ENCODE results near the gene MAD1L1. TPM values are rescaled to one million over a fixed set of nuclear protein-coding genes. Genes with fewer than 3 reads are reported as not detected.
A peak's percentile ranks its signal among the peaks of the same experiment; 100 is the strongest.

MAD1L1 gene
- total and polyA plus RNA-seq, 2 donors (not counting 3 experiments of a cell fraction or from before 2014, with no cell fraction given) = 34.1 to 42.3 TPM

GRCh38 chr7:2175514-2175913 lies 57.2 kb downstream of the MAD1L1 start:
- Histone ChIP-seq H4K20me1 (replicated peaks; ENCODE audit: control insufficient read depth, extremely low read depth, insufficient read depth, low read length) (no peaks in the 10 kb centered on the region), H3K4me3 (replicated peaks in 1 of 3; ENCODE audit: insufficient read depth in 1 of 3, low read depth in 1 of 3, low read length in 3 of 3) (no peak overlapping the region), H3K27me3 (ENCODE audit: control insufficient read depth in 2 of 2, insufficient read depth in 2 of 2, low read length in 2 of 2) (no peaks in the 10 kb centered on the region), H3K4me1 (ENCODE audit: control insufficient read depth, extremely low read depth, insufficient read depth, low read length) (no peaks in the 10 kb centered on the region), H2AFZ (ENCODE audit: low read depth, low read length) (no peak overlapping the region), H3K9me3 (replicated peaks; ENCODE audit: control insufficient read depth, insufficient read depth, low read length) (no peaks in the 10 kb centered on the region), H3K27ac (ENCODE audit: insufficient read depth, low read depth, low read length) (no peak overlapping the region), H3K9ac (replicated peaks; ENCODE audit: extremely low read depth, insufficient read depth, low read length) (no peak overlapping the region), H3K79me2 (ENCODE audit: control insufficient read depth, insufficient read depth, low read length) (no peaks in the 10 kb centered on the region), H3K4me2 (ENCODE audit: insufficient read depth, low read length) (no peak overlapping the region), H3K9me1 (replicated peaks; ENCODE audit: control insufficient read depth, extremely low read depth, insufficient read depth, low read length) (no peaks in the 10 kb centered on the region), H3K36me3 (ENCODE audit: control insufficient read depth in 2 of 2, extremely low read depth in 1 of 2, insufficient read depth in 2 of 2, low read length in 2 of 2) (peaks cover 0 to 3% of the 10 kb centered on the region in 2 experiments)
- DNase-seq (ENCODE audit: low read depth, low spot score) = peak; percentile 23
- no peak for TF ChIP-seq FOS (IDR thresholded peaks at IDR 0.05; ENCODE audit: borderline replicate concordance, insufficient read depth, low read length)
- TF ChIP-seq POLR2AphosphoS5 (IDR thresholded peaks at IDR 0.05; ENCODE audit: insufficient read depth, low read depth, low read length) = no peak
- no peak for TF ChIP-seq MYC (IDR thresholded peaks at IDR 0.05; ENCODE audit: low read depth, low read length)
- TF ChIP-seq POLR2A (IDR thresholded peaks at IDR 0.05; ENCODE audit: low read depth, low read length) = no peak
- no peak for TF ChIP-seq JUN (IDR thresholded peaks at IDR 0.05; ENCODE audit: borderline replicate concordance, insufficient read depth, insufficient read length, low read depth)
- no peak for TF ChIP-seq MAX (IDR thresholded peaks at IDR 0.05; ENCODE audit: insufficient read depth, insufficient read length)
- TF ChIP-seq GATA2 (IDR thresholded peaks at IDR 0.05; ENCODE audit: insufficient read depth, insufficient read length, low read depth, low read length) = no peak
- no peak for TF ChIP-seq CTCF (IDR thresholded peaks at IDR 0.05; ENCODE audit: extremely low read depth in 1 of 2, insufficient read depth in 1 of 2, low read depth in 1 of 2, low read length in 2 of 2)
- no peak for TF ChIP-seq EZH2 (IDR thresholded peaks at IDR 0.05; ENCODE audit: borderline replicate concordance, low read depth, low read length, severe bottlenecking)
- CTCF ChIA-PET = interaction anchor here (0.9 kb wide), 1 partner anchor 9 kb away, joined by 5 read pairs; no protein-coding TSS in a partner anchor
- dilution Hi-C loops (cut with MboI; ENCODE audit: extremely low pct_ligation_motif_present, low sequenced_read_pairs) (no loop called here), intact Hi-C loops (cut with micrococcal nuclease) (no loop called here)
- POLR2A ChIA-PET = interaction anchor here (0.7 kb wide), 1 partner anchor 399 kb away, joined by 10 read pairs; no protein-coding TSS in a partner anchor
- no TSS peak for BruUV-seq (replicated peaks)
- FAIRE-seq = peak; percentile 61
